Mesendoderm (in vitro differentiated cells): ENCODE measurements around the gene VOPP1.
A peak's percentile ranks its signal among the peaks of the same experiment; 100 is the strongest.

ENCODE experiments used
- DNase-seq: peaks from one replicate; pipeline ENCODE4 v3.0.0; 2013
- H2AK5ac ChIP-seq: 2 replicates; pipeline ENCODE4 v1.6.1; 2013; ENCODE audit warnings: low read length, inconsistent platforms
- H2BK120ac ChIP-seq: 2 replicates; pipeline ENCODE4 v1.6.1; 2013; ENCODE audit warnings: low read depth, mild to moderate bottlenecking, low read length, moderate library complexity, mixed read lengths
- H2BK15ac ChIP-seq: replicated peaks from 2 replicates; pipeline ENCODE4 v1.6.1; 2013; ENCODE audit warnings: low read depth, mild to moderate bottlenecking, moderate library complexity
- H2BK5ac ChIP-seq: 2 replicates; pipeline ENCODE4 v1.6.1; 2013; ENCODE audit warnings: low read length, inconsistent platforms
- H3K18ac ChIP-seq: 2 replicates; pipeline ENCODE4 v1.6.1; 2013; ENCODE audit warnings: mild to moderate bottlenecking, low read length, mixed read lengths
- H3K23ac ChIP-seq: one replicate; pipeline ENCODE4 v1.6.1; 2013; ENCODE audit warnings: low read length
- H3K27ac ChIP-seq: 2 replicates; pipeline ENCODE4 v1.5.1; 2013; ENCODE audit warnings: low read depth, mild to moderate bottlenecking, inconsistent platforms, low read length, moderate library complexity
- H3K27me3 ChIP-seq: 2 replicates; pipeline ENCODE4 v1.6.1; 2013; ENCODE audit warnings: low read length, control low read depth, mild to moderate bottlenecking, inconsistent platforms; ENCODE audit not compliant: insufficient read depth, poor library complexity
- H3K36me3 ChIP-seq: 2 replicates; pipeline ENCODE4 v1.6.1; 2013; ENCODE audit warnings: low read length, inconsistent platforms; ENCODE audit not compliant: control insufficient read depth, insufficient read depth
- H3K4ac ChIP-seq: one replicate; pipeline ENCODE4 v1.6.1; 2013; ENCODE audit warnings: low read depth, mild to moderate bottlenecking, low read length, moderate library complexity
- H3K4me1 ChIP-seq: 2 replicates; pipeline ENCODE4 v1.6.1; 2013; ENCODE audit warnings: low read depth, low read length, inconsistent platforms; ENCODE audit not compliant: control insufficient read depth
- H3K4me2 ChIP-seq: 2 replicates; pipeline ENCODE4 v1.6.1; 2013; ENCODE audit warnings: low read length
- H3K4me3 ChIP-seq: 2 replicates; pipeline ENCODE4 v1.5.1; 2013; ENCODE audit warnings: mild to moderate bottlenecking, low read length
- H3K56ac ChIP-seq: one replicate; pipeline ENCODE4 v1.6.1; 2013; ENCODE audit warnings: low read length
- H3K79me1 ChIP-seq: 2 replicates; pipeline ENCODE4 v1.6.1; 2013; ENCODE audit warnings: low read length, inconsistent platforms
- H3K79me2 ChIP-seq: 2 replicates; pipeline ENCODE4 v1.6.1; 2013; ENCODE audit warnings: mild to moderate bottlenecking, low read length; ENCODE audit not compliant: control insufficient read depth, insufficient read depth
- H3K9ac ChIP-seq: 2 replicates; pipeline ENCODE4 v1.6.1; 2013; ENCODE audit warnings: low read length, inconsistent platforms
- H4K5ac ChIP-seq: one replicate; pipeline ENCODE4 v1.6.1; 2013; ENCODE audit warnings: low read length
- H4K8ac ChIP-seq: one replicate; pipeline ENCODE4 v1.6.1; 2013; ENCODE audit warnings: low read depth, mild to moderate bottlenecking, control low read depth, low read length, moderate library complexity
- WGBS: extraction: QIAGEN DNeasy Blood & Tissue Kit; methylation state at CpG from one replicate; pipeline ENCODE4 v1.1.7; 2013; ENCODE audit warnings: low lambda C conversion rate, missing lambda C conversion rate; ENCODE audit not compliant: insufficient coverage; ENCODE audit errors: extremely low coverage; 5-methylcytosine and 5-hydroxymethylcytosine counted together

Gene VOPP1

GRCh38 chr7:55575733-55576132 lies 3.4 kb upstream of the VOPP1 start:
- peaks cover 2% of the 10 kb centered on the region for H3K4me1 ChIP-seq
- no peak overlapping the region for H4K5ac ChIP-seq
- no peak overlapping the region for H3K4ac ChIP-seq
- H3K27me3 ChIP-seq = no peaks in the 10 kb centered on the region
- no peak for DNase-seq
- H2BK120ac ChIP-seq = no peak overlapping the region
- H3K4me3 ChIP-seq = no peak overlapping the region
- no peak overlapping the region for H3K23ac ChIP-seq
- peaks cover 4% of the 10 kb centered on the region for H3K79me2 ChIP-seq
- H3K18ac ChIP-seq = no peak overlapping the region
- H3K27ac ChIP-seq = no peak overlapping the region
- no peak overlapping the region for H2BK15ac ChIP-seq
- no peak overlapping the region for H4K8ac ChIP-seq
- no peak overlapping the region for H3K56ac ChIP-seq
- no peaks in the 10 kb centered on the region for H3K36me3 ChIP-seq
- H3K79me1 ChIP-seq = no peaks in the 10 kb centered on the region
- no peak overlapping the region for H3K9ac ChIP-seq
- no peak overlapping the region for H3K4me2 ChIP-seq
- H2AK5ac ChIP-seq = no peak overlapping the region
- H2BK5ac ChIP-seq = no peak overlapping the region
- no CpG with 5 or more reads among the region's 4 CpGs for WGBS

GRCh38 chr7:55575098-55575497 lies 2.8 kb upstream of the VOPP1 start:
- H3K79me2 ChIP-seq = peaks cover 7% of the 10 kb centered on the region

GRCh38 chr7:55574051-55574717 lies 1.9 kb upstream of the VOPP1 start:
- Histone ChIP-seq H4K5ac (no peak overlapping the region), H2BK120ac (no peak overlapping the region), H3K79me1 (peaks cover 2% of the 10 kb centered on the region), H3K36me3 (no peaks in the 10 kb centered on the region), H3K23ac (no peak overlapping the region), H2AK5ac (no peak overlapping the region), H3K4me1 (peaks cover 9% of the 10 kb centered on the region), H3K27me3 (no peaks in the 10 kb centered on the region), H3K4me3 (no peak overlapping the region), H3K4ac (no peak overlapping the region), H3K27ac (no peak overlapping the region), H3K9ac (no peak overlapping the region), H3K56ac (no peak overlapping the region), H3K18ac (no peak overlapping the region), H2BK5ac (no peak overlapping the region), H2BK15ac (no peak overlapping the region), H3K4me2 (no peak overlapping the region), H3K79me2 (peaks cover 15% of the 10 kb centered on the region), H4K8ac (no peak overlapping the region)
- WGBS = no CpG with 5 or more reads among the region's 3 CpGs
- no peak for DNase-seq

More at GRCh38 chr7:55575098-55575497, 2.8 kb upstream of the VOPP1 start:
- Histone ChIP-seq H3K56ac (no peak overlapping the region), H2BK5ac (no peak overlapping the region), H4K8ac (no peak overlapping the region), H3K27me3 (no peaks in the 10 kb centered on the region), H3K4ac (no peak overlapping the region), H3K23ac (no peak overlapping the region), H3K4me3 (no peak overlapping the region), H2BK120ac (no peak overlapping the region), H2AK5ac (no peak overlapping the region), H3K79me1 (no peaks in the 10 kb centered on the region), H2BK15ac (no peak overlapping the region), H3K9ac (no peak overlapping the region), H3K27ac (no peak overlapping the region), H3K18ac (no peak overlapping the region), H4K5ac (no peak overlapping the region), H3K36me3 (no peaks in the 10 kb centered on the region), H3K4me2 (no peak overlapping the region), H3K4me1 (peaks cover 2% of the 10 kb centered on the region)
- WGBS = no CpG with 5 or more reads among the region's 9 CpGs
- DNase-seq = no peak

- Histone ChIP-seq H3K27me3 (no peaks in the 10 kb centered on the region), H3K4ac (no peak overlapping the region), H2BK120ac (no peak overlapping the region), H3K4me3 (no peak overlapping the region), H3K56ac (peak overlapping the region; percentile 84), H3K23ac (no peak overlapping the region), H4K5ac (no peak overlapping the region), H4K8ac (no peak overlapping the region), H2AK5ac (no peak overlapping the region), H3K4me1 (peaks cover 12% of the 10 kb centered on the region), H3K36me3 (no peaks in the 10 kb centered on the region), H2BK15ac (no peak overlapping the region), H3K4me2 (peak overlapping the region; percentile 94), H3K9ac (no peak overlapping the region), H3K79me2 (peaks cover 19% of the 10 kb centered on the region), H2BK5ac (no peak overlapping the region), H3K18ac (no peak overlapping the region), H3K79me1 (peaks cover 2% of the 10 kb centered on the region), H3K27ac (no peak overlapping the region)
- DNase-seq = no peak
- no CpG with 5 or more reads among the region's 9 CpGs for WGBS
Measured at GRCh38 chr7:55573234-55573900, 1.1 kb upstream of the VOPP1 start.

DNA sequence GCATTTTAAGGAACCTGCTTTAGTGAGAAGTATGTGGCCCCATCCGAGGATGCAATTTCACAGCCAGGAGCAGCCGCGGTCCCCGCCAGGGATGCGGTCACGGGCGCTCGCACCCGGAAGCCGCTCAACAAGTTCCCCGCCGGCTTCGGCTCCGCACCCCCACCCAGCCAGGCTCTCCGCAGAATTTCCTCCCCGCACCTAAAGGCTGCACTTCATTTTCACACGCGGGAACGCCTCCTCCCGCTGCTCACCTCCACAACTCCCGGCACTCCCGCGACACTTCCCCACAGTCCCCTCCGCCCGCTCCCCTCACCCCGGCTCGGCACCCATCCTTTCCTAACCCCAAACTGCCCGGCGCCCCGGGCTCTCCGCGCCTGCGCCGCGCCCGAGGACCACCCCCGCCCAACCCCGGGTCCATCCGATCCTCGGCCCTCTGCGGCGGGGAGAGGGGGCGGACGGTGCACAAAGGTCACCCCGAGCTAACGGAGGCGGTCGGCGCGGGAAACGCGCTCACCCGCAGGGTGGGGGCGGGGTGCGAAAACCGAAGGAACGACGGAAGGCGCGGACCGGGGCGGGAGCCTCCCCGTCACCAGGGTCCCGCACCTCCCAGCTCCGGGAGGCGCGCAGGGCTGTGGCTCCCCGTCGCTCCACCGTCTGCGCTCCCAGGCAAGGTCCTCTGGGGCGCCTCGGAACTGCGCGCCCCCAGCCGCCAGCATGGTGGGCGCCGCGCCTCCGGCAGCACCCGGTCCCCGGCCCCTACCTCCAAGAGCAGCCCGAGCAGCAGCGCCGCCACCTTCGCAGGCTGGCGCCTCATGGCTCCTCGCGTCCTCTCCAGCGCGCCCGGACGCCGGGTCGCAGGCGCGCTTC lies 558 bp downstream of the VOPP1 start:
- Histone ChIP-seq H2BK120ac (peak overlapping the region; percentile 66), H3K79me1 (peaks cover 5% of the 10 kb centered on the region), H3K18ac (peak overlapping the region; percentile 97), H3K56ac (peak overlapping the region; percentile 97), H3K27me3 (no peaks in the 10 kb centered on the region), H3K4me1 (peaks cover 12% of the 10 kb centered on the region), H3K9ac (peak overlapping the region; percentile 85), H2BK15ac (no peak overlapping the region), H3K23ac (peak overlapping the region; percentile 67), H3K4me2 (peak overlapping the region; percentile 68), H4K8ac (no peak overlapping the region), H2BK5ac (peak overlapping the region; percentile 86), H3K36me3 (no peaks in the 10 kb centered on the region), H3K4me3 (peak overlapping the region; percentile 77), H3K79me2 (peaks cover 29% of the 10 kb centered on the region), H3K4ac (peak overlapping the region; percentile 64), H2AK5ac (no peak overlapping the region), H3K27ac (peak overlapping the region; percentile 89), H4K5ac (no peak overlapping the region)
- peak; percentile 61 for DNase-seq
- no CpG with 5 or more reads among the region's 97 CpGs for WGBS
